ENCODE results near the gene NOS1. TPM values are rescaled to one million over a fixed set of nuclear protein-coding genes. Genes with fewer than 3 reads are reported as not detected.

Gene NOS1
- total and polyA plus RNA-seq, 2 donors (not counting 3 experiments of a cell fraction or from before 2014, with no cell fraction given): not detected

GRCh38 chr12:117187421-117187820 lies 174.0 kb downstream of the NOS1 start:
- BruUV-seq (replicated peaks): no TSS peak
- Histone ChIP-seq H3K4me1 (ENCODE audit: control insufficient read depth, extremely low read depth, insufficient read depth, low read length) (peaks cover 9% of the 10 kb centered on the region), H3K79me2 (ENCODE audit: control insufficient read depth, insufficient read depth, low read length) (peaks cover 15% of the 10 kb centered on the region), H3K27me3 (ENCODE audit: control insufficient read depth in 2 of 2, insufficient read depth in 2 of 2, low read length in 2 of 2) (peaks cover 3 to 4% of the 10 kb centered on the region in 2 experiments), H3K4me3 (replicated peaks in 1 of 3; ENCODE audit: insufficient read depth in 1 of 3, low read depth in 1 of 3, low read length in 3 of 3) (no peak overlapping the region), H4K20me1 (replicated peaks; ENCODE audit: control insufficient read depth, extremely low read depth, insufficient read depth, low read length) (no peaks in the 10 kb centered on the region), H3K27ac (ENCODE audit: insufficient read depth, low read depth, low read length) (no peak overlapping the region), H3K9ac (replicated peaks; ENCODE audit: extremely low read depth, insufficient read depth, low read length) (no peak overlapping the region), H3K9me3 (replicated peaks; ENCODE audit: control insufficient read depth, insufficient read depth, low read length) (no peaks in the 10 kb centered on the region), H3K9me1 (replicated peaks; ENCODE audit: control insufficient read depth, extremely low read depth, insufficient read depth, low read length) (no peaks in the 10 kb centered on the region), H2AFZ (ENCODE audit: low read depth, low read length) (no peak overlapping the region), H3K4me2 (ENCODE audit: insufficient read depth, low read length) (no peak overlapping the region), H3K36me3 (ENCODE audit: control insufficient read depth in 2 of 2, extremely low read depth in 1 of 2, insufficient read depth in 2 of 2, low read length in 2 of 2) (peaks cover 2 to 9% of the 10 kb centered on the region in 2 experiments)
- dilution Hi-C loops (cut with MboI; ENCODE audit: extremely low pct_ligation_motif_present, low sequenced_read_pairs): no loop called here
- intact Hi-C loops (cut with micrococcal nuclease): no loop called here
- FAIRE-seq (no peak), DNase-seq (ENCODE audit: low read depth, low spot score) (peak; percentile 4)
- ChIA-PET POLR2A (no interaction called here), CTCF (no interaction called here)
- TF ChIP-seq POLR2AphosphoS5 (IDR thresholded peaks at IDR 0.05; ENCODE audit: insufficient read depth, low read depth, low read length) (no peak), EZH2 (IDR thresholded peaks at IDR 0.05; ENCODE audit: borderline replicate concordance, low read depth, low read length, severe bottlenecking) (no peak), MAX (IDR thresholded peaks at IDR 0.05; ENCODE audit: insufficient read depth, insufficient read length) (no peak), FOS (IDR thresholded peaks at IDR 0.05; ENCODE audit: borderline replicate concordance, insufficient read depth, low read length) (no peak)

- Histone ChIP-seq H3K36me3 (ENCODE audit: control insufficient read depth in 2 of 2, extremely low read depth in 1 of 2, insufficient read depth in 2 of 2, low read length in 2 of 2) (peaks cover 8 to 9% of the 10 kb centered on the region in 2 experiments), H3K4me2 (ENCODE audit: insufficient read depth, low read length) (no peak overlapping the region), H4K20me1 (replicated peaks; ENCODE audit: control insufficient read depth, extremely low read depth, insufficient read depth, low read length) (no peaks in the 10 kb centered on the region), H3K4me3 (replicated peaks in 1 of 3; ENCODE audit: insufficient read depth in 1 of 3, low read depth in 1 of 3, low read length in 3 of 3) (no peak overlapping the region), H3K4me1 (ENCODE audit: control insufficient read depth, extremely low read depth, insufficient read depth, low read length) (no peaks in the 10 kb centered on the region), H3K79me2 (ENCODE audit: control insufficient read depth, insufficient read depth, low read length) (peaks cover 3% of the 10 kb centered on the region), H3K9ac (replicated peaks; ENCODE audit: extremely low read depth, insufficient read depth, low read length) (no peak overlapping the region), H2AFZ (ENCODE audit: low read depth, low read length) (no peak overlapping the region), H3K27ac (ENCODE audit: insufficient read depth, low read depth, low read length) (no peak overlapping the region), H3K9me3 (replicated peaks; ENCODE audit: control insufficient read depth, insufficient read depth, low read length) (no peaks in the 10 kb centered on the region), H3K27me3 (ENCODE audit: control insufficient read depth in 2 of 2, insufficient read depth in 2 of 2, low read length in 2 of 2) (no peaks in the 10 kb centered on the region), H3K9me1 (replicated peaks; ENCODE audit: control insufficient read depth, extremely low read depth, insufficient read depth, low read length) (no peaks in the 10 kb centered on the region)
- TF ChIP-seq POLR2AphosphoS5 (IDR thresholded peaks at IDR 0.05; ENCODE audit: insufficient read depth, low read depth, low read length) (no peak), MYC (IDR thresholded peaks at IDR 0.05; ENCODE audit: low read depth, low read length) (no peak), FOS (IDR thresholded peaks at IDR 0.05; ENCODE audit: borderline replicate concordance, insufficient read depth, low read length) (no peak), EZH2 (IDR thresholded peaks at IDR 0.05; ENCODE audit: borderline replicate concordance, low read depth, low read length, severe bottlenecking) (no peak), MAX (IDR thresholded peaks at IDR 0.05; ENCODE audit: insufficient read depth, insufficient read length) (no peak), POLR2A (IDR thresholded peaks at IDR 0.05; ENCODE audit: low read depth, low read length) (no peak), CTCF (IDR thresholded peaks at IDR 0.05; ENCODE audit: extremely low read depth in 1 of 2, insufficient read depth in 1 of 2, low read depth in 1 of 2, low read length in 2 of 2) (no peak), GATA2 (IDR thresholded peaks at IDR 0.05; ENCODE audit: insufficient read depth, insufficient read length, low read depth, low read length) (no peak), JUN (IDR thresholded peaks at IDR 0.05; ENCODE audit: borderline replicate concordance, insufficient read depth, insufficient read length, low read depth) (no peak)
- no peak for FAIRE-seq
- DNase-seq (ENCODE audit: low read depth, low spot score): no peak
- no TSS peak for BruUV-seq (replicated peaks)
- dilution Hi-C loops (cut with MboI; ENCODE audit: extremely low pct_ligation_motif_present, low sequenced_read_pairs) (no loop called here), intact Hi-C loops (cut with micrococcal nuclease) (no loop called here)
- POLR2A ChIA-PET: no interaction called here
- CTCF ChIA-PET: no interaction called here
Observed at GRCh38 chr12:117182866-117183265, 178.6 kb downstream of the NOS1 start.

All from endothelial cell of umbilical vein (primary cell).